GM18498 (cell line): ENCODE measurements around the gene TIMM10B.

Experiments
- ATAC-seq: cut with Tn5 transposase; IDR thresholded peaks from one replicate; pipeline ENCODE4 v1.9.1; 2021; ENCODE audit warnings: mild to moderate bottlenecking, moderate library complexity; ENCODE audit not compliant: unreplicated experiment

TIMM10B gene

DNA sequence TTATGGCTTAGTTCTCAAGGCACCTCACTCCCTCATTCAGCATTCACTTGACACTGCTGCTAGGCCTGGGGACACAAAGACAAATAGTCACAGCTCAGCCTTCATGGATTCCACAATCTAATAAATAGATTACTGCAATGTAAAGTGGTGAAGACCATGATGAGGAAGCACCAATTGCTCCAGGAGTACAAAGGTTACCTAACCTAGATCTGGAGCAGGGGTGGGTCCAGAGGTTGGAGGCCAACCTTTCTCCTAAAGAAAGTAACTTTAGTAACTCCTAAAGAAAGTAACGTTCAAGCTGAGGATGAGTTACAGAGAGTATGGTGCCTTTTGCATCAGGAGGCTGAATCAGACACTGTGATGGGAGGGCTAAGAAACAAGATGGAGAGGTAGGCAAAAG is 11.7 kb upstream of the TIMM10B start:
- no peak for ATAC-seq

DNA sequence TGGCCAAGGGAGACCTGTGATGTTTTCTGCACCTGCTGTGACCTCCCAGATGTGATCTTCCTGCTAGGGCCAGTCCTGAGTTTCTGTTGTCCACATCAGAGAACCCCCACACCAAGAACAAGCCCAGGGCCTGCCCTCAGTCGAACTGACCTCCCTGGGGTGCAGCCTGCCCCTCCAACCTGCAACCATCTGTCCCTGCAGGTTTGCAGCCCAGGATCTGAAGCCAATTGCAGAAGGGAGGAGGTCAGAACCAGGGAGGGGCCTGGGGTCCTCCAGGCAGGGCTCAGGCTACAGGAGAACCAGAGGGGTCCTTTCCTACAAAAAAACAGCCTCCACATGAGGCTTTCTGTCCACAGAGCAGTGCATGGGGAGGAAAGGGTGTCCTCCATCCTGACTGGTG is 8.4 kb upstream of the TIMM10B start:
- no peak for ATAC-seq

DNA sequence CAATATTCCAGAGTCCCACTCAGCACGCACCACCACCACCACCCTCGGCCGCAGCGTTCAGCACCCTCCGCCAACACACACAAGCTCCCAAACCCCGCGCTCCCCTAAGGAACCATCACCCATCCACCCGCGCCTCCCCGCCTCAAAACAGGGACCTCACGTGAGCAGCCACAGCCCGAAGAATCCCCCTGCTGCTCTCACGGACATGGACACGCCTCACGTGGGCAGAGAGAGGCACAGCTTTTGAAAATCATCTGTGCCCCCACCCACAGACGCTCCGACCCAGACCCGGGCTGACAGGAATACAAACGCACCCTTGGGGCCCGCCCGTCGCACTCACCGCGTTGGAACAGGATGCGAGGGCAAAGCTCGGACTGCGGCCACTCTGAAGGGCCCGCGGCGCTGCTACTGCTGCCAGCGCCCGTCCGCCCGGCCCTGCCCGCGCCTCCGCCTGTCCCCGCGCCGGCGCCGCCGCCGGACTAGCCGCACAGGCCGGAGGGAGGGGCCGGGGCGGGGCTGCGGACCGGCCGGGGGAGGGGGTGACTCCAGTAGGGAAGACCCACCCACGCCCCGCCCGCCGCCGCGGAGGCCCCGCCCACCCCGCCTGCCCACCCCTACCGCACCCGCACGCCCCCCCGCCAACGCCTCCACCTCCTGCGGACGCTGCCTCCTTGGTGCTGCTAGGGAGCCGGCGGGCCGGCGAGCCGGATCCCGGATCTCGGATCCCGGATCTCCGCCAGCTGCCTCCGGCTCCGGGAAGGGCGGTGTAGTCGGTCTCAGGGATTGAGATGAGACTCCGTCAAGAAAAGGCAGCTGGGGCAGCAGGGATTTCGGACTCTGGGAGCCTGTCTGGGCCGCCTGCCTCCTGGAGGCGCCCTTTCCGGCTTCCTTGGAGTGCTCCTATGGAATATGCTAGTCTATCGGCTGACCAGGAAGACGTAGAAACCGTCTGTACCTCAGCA is 7.6 kb upstream of the TIMM10B start, which contains the start of gene TRIM3:
TRIM3 (minus strand) TSS at position 491 of the 962 bp plus-strand sequence. CDS start 8,246 bp downstream, outside the sequence.
- ATAC-seq: peak; percentile 85

DNA sequence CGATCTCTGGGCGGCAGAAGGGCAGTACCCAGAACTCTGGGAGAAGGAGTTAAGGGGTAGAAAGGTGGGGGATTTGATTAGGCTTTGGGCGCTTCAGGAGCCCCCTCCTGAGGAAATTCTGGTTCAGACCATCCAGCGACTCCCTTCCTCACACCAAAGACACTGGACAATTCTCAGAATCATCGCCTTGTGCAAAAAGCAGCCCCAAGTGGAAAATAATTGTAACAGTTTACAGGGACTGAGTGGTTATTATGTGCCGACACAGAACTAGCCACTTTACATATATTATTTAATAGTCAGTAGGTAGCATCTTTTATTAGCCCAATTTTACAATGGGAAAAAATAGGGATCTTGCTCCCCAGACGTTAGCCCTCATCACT is 6.9 kb upstream of the TIMM10B start:
- ATAC-seq: no peak

DNA sequence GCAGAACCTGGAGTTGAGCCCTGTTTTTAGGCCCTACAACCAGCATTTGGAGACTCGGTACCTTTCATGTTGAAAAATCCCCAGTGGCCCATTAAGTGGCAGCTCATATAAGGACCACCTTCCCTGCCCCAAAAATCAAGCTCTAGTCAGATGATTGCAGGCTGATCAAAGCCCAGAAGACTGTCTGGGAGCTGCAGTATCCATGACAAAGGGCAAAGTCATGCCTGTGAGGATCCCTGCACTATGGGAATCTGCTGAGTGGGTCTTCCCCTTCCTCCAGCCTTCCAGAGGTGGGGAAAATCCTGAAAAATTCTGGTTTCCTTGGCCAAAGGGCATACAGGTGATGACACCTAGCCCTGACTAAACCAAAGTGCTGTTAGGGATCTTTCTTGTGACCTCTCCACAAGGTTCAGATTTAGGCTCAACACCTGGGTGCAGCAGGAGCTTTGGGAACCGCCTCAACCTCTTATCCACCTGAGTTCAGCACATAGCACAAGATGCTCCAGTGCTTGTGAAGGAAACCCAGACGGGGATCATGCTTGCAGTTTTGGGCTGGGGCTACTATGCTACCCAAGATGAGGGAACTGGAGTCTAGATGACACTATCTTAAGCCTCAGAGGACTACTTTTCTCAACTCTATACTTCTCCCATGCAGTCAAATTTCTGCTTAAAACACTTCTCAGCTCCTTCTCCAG is 6.3 kb upstream of the TIMM10B start:
- no peak for ATAC-seq

DNA sequence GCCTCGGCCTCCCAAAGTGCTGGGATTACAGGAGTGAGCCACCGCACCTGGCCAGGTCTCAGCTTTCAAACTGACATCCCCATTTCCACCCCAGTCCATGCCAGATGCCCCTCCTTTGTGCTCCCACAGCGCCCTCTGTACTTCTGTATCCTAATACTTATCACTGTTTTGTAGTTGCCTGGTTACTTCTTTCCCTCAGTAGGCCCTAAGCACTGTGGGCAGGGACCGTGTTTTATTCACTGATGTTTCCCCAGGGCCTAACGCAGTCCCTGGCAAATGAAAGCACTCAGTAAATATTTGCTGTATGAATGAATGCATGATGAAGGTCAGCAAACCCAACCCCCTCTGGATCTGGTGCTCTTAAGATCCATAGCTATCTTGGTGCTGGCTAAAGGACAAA is 5.4 kb upstream of the TIMM10B start:
- no peak for ATAC-seq

DNA sequence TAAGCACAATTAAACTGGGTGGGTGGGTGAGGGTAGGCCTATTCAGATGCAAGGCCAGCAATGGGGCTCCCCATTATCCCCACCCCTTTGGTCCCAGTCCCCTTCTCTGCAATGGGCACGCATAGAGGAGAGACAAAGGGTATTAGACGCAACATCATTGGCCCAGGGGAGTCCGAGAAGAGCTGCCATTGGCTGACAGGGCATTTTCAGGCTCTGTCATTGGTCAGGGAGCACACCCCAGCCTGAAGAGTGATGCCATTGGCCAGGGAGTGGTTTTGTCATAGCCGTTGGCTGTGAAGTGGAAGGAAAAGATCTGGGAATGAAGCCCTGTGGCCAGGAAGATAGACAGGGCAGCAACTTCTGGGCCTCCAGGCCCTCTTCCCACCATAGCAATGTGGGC is 4.7 kb upstream of the TIMM10B start:
- no peak for ATAC-seq

DNA sequence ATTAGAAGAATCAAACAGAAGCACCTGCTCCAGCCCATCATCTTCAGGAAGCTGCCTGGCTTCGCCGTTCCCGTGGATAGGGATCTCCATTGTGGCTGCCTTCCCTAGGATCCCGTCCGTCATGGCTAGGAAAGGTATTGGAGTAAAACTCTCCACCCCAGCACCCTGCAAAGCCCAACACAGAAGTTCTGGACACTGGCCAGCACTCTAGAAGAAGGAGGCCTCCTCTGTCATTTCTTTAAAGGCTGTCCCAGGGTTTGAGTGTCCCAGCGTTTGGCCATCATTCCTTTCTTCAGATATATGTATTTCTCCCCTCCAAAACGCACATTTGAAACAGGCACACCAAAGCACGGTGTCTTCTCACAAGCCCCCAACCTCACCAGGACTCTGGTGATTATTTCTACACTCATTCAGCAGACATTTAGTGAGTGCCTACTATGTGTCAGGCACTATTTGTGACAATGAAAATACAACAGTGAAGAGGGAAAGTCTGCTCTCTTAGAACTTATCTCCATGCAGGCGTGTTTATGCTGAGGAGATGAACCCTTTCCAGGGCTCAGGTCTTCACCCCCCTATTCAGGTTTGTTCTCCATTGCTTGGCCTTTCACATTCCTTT is 894 bp upstream of the TIMM10B start:
- ATAC-seq: no peak

DNA sequence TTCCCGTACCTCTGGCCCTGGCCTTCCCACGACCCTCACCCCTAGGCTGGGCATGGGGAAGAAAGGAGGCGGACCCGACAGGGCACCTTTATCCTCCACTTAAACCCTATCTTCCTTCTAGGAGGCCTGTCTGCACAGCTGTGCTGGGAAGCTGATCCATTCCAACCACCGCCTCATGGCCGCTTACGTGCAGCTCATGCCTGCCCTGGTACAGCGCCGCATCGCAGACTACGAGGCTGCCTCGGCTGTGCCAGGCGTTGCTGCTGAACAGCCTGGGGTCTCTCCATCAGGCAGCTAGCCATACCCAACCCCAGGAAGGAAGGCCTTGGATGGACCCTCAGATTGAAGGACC is 599 bp downstream of the TIMM10B start:
- peak; percentile 1 for ATAC-seq

DNA sequence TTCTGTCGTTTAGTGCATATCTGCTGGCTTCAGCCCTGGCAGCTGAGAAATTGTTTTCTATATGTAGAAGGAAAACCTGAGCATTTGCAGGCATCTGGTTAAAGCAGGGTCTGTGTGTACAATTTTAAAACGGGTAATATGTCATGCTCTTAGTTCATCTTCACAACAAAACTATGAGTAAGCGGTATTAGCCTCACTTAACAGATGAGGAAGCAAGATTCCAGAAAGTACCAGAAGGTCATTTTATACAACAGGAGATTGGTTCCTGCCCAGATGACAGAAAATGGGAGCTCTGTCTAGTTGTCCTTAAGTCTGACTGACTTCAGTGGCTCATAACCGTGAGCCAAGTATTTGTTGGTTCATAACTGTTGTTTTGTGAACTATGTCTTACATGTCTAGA is 1.1 kb downstream of the TIMM10B start:
- ATAC-seq: no peak

DNA sequence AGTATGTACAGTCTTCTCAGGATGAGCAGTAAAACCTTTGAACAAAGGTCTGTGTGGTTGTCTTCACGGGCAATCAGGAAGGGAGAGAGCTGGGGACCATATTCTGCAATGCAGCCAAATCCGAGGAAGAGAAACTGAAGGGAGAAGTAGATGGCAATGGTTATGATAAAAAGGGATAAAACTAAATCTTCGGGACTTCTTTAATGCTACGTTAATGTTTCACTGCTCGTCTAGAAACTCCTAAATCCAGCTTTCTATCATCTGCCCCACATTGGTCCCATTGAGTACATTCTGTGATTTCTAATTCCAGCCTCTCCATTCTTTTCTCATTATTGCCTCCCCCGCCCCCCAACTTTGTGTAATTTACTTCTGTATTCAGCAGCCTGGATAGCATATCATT is 1.7 kb downstream of the TIMM10B start:
- no peak for ATAC-seq

DNA sequence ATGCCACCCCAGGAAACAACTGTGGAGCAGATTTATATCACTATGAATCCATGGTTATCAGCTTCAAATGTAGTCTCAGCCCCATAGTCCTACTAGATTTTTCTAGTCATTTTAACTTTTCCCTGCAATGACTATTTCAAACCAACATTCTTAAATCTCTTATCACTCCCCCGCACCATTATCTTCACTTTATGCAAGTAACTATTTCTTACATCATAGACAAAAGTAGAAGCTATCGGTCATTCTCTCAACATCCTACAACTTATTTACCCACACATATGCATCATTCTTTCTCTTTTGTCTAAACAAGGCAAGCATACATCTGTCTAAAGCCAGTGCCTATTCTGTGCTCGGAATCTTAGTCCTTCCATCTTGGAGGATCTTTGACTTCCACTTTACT is 4.4 kb downstream of the TIMM10B start:
- no peak for ATAC-seq

DNA sequence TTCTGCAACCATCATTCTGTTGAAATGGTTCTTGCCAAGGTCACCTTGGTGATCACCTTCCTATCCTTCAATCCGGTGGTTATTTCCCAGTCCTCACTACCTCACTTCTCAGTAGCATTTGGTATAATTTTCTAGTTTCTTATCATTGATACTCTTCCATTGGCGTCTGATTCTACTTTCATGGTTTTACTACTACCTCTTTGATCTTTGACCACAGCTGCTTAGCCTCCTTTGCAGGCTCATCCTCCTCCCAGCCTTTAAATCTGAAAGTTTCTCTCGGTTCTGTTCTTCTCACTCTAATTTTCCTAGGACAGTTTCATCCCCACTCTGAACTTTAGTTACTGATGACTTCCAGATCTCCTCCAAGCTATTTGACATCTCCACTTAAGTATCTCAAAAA is 5.0 kb downstream of the TIMM10B start:
- ATAC-seq: no peak

DNA sequence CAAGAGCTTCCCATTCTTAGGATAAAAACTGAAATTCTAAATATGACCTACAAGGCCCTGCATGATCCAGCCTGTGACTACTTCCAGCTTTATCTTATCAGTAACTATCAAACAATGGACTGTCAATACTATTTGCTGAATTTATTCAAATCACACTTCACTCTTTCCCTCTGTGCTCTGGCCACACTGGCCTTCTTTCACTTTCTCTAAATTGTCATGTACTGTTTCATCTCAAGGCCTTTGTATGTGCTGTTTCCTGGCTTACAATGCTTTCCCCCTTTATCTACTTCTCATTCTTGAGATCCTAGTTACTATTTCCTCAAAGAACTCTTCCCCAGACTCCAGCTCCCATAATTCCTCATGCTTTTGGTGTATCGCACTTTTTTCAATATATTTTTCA is 5.6 kb downstream of the TIMM10B start:
- no peak for ATAC-seq

DNA sequence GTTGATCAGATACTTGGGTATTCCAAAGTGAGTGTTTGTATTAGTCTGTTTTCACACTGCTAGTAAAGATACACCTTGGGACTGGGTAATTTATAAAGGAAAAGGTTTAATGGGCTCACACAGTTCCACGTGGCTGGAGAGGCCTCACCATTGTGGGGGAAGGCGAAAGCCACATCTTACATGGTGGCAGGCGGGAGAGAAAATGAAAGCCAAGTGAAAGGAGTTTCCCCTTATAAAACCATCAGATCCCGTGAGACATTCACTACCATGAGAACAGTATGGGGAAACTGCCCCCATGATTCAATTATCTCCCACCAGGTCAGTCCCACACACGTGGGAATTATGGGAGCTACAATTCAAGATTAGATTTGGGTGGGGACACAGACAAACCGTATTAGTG is 7.0 kb downstream of the TIMM10B start:
- no peak for ATAC-seq

DNA sequence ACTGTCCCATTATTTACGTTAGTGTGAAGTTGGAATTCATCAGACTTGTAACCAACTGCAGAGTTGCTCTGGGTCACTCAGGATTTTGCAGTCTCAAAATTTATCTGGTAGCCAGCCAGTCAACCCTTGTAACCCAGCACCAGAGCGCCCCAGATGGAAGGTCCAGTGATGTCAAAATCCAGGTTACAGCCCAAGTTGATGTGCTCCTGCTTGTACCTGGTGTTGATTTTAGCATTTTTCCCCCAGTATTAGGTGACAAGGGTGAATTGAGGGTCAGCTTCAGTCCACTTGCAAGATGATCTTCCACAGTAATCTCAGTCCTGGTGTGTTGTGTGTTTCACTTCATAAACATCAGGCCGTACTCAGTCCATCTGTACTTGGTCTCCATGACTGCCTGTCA is 7.5 kb downstream of the TIMM10B start:
- no peak for ATAC-seq

DNA sequence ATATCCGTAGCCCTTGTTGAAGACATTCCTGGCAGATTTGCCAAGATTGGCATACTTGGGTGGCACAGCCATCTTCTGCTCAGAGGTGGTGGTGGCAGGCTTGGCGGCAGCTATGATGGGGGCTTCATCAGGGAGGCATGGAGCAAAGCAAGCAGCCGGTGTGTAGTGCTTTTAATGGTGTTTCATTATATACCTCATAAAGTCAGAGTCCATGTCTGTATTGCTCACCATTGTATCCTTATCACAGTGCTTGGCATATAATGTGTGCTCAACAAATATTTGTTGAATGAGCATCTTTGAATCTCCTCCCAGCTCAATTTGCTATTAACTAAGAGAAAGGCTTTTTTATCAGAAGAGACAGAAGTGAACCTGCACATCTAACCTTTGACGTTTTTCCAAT is 8.0 kb downstream of the TIMM10B start:
- ATAC-seq: no peak

DNA sequence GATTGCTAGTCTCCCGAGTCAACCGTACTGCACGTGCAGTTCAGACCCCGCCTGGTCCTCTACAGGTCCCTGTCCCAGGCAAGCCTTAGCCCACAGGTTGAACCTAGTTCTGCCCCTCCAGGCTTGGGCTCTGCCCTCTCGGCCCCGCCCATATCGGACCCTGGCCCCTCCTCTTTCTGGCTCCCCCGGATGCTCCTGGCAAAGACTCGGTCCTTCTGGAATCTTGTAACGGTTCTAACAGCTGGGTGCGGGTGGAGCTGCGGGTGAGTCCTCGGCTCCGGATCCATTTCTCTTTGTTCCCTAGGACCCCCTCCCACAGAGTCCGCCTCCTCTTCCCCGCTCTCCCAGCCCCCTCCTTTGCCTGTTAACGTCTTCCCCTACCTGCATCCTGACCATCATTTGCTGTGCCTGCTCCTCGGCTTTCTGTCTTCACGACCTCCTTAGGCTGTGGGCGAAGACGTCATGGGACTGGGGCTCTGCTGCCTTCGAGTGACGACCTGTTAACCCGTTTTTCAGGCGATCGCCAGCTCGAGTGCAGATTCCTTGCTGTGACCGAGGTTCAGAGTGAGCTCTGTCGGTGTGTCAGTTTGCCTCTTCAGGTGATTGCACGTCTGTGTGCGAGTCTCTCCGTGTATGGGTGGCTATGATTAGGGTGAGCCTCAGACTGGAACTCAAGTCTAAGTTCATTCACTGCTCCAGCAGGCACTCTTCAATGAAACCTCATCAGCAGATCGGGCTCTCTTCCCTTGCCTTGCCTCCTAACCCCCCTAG is 16.0 kb downstream of the TIMM10B start, which contains the start of gene DNHD1:
DNHD1 (plus strand) TSS at position 212 of the 771 bp plus-strand sequence. CDS start 936 bp downstream, outside the sequence.
- no peak for ATAC-seq

DNA sequence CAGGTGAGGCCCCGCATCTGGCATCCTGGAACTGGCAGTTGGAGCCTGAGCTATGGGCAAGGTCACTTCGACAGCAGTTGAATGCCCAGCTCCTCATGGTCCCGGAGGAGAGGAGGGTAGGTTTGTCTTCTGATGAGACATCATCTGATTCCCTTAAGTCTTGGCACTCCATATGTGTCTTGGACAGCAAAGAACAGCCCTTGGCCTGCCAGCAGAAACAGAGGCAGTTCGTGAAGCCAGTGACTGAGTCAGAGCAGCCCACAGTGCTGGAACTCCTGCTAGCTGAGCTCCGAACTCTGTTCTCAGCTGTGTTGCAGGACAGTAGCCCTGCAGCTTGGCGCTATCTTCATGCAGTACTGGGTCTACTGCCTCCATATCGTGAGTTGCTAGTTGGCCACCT is 16.8 kb downstream of the TIMM10B start:
- ATAC-seq: no peak

DNA sequence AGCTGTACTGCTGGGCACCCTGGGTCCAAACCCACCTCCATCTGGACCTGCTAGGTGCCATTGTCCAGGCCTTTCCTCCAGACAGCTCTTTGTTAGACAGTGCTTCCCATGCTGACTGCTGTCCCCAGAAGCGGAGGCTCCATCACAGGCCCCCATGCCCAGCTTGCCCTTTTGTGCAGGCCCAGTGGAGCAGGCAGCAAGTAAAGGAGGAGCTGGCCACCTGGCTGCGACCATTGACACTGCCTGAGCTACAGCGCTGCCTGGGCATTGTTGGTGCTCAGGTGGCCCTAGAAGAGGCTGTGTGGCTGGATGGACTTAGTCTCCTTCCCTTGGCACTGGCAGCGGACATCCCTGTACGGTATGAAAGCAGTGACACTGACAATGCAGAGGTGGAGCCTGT is 17.2 kb downstream of the TIMM10B start:
- no peak for ATAC-seq

DNA sequence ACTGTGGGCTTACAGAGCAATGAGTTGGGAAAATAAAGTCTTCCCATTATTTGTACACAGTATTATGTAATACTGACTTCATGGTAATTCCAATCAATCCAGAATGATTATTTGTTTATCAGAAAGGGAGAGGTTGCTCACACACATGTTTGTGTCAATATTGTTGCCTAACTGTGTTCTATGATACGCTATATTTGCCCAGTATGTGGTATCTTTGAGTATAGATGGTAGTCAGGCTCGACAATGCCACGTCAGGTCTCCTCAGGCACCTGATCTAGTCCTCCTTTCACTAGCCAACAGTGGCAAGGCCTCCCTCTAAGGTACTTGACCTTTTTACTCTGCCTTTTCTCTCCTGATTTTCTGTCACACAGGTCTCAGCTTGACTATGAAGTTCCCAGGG is 21.1 kb downstream of the TIMM10B start:
- no peak for ATAC-seq
